Loucy (cell line): Measurements from ENCODE around the gene HOXA2.

ENCODE experiments used
- H2AFZ ChIP-seq: fragments of 200-600 bp; sonication (generic); 2 replicates; pipeline ENCODE4 v1.6.0; 2016; ENCODE audit warnings: antibody characterized with exemption, mild to moderate bottlenecking, low read length, moderate library complexity
- H3F3A ChIP-seq: fragments of 200-600 bp; 2 replicates; pipeline ENCODE4 v1.6.0; 2016; ENCODE audit warnings: antibody characterized with exemption, low read depth, mild to moderate bottlenecking
- H3K27me3 ChIP-seq: fragments of 200-600 bp; sonication (generic); 2 replicates; pipeline ENCODE4 v1.6.1; 2014; ENCODE audit warnings: low read length, mild to moderate bottlenecking; ENCODE audit not compliant: insufficient read depth, poor library complexity, severe bottlenecking
- H3K36me3 ChIP-seq: fragments of 200-600 bp; sonication (generic); 2 replicates; pipeline ENCODE4 v1.6.1; 2016; ENCODE audit warnings: low read length; ENCODE audit not compliant: insufficient read depth
- H3K4me1 ChIP-seq: fragments of 200-600 bp; sonication (generic); 2 replicates; pipeline ENCODE4 v1.5.1; 2014; ENCODE audit warnings: low read length, mild to moderate bottlenecking; ENCODE audit not compliant: insufficient read depth, poor library complexity, severe bottlenecking
- H3K4me2 ChIP-seq: fragments of 200-600 bp; sonication (generic); 2 replicates; pipeline ENCODE4 v1.6.0; 2014; ENCODE audit warnings: antibody characterized with exemption, low read length, low read depth, mild to moderate bottlenecking; ENCODE audit not compliant: poor library complexity, severe bottlenecking
- H3K4me3 ChIP-seq: fragments of 200-600 bp; sonication (generic); 2 replicates; pipeline ENCODE4 v1.5.1; 2014; ENCODE audit warnings: low read length, mild to moderate bottlenecking, mixed read lengths; ENCODE audit not compliant: poor library complexity, severe bottlenecking
- H3K79me2 ChIP-seq: fragments of 200-600 bp; sonication (generic); 2 replicates; pipeline ENCODE4 v1.6.1; 2014; ENCODE audit warnings: low read length; ENCODE audit not compliant: insufficient read depth
- H3K9ac ChIP-seq: fragments of 200-600 bp; sonication (generic); 2 replicates; pipeline ENCODE4 v1.6.0; 2014; ENCODE audit warnings: mild to moderate bottlenecking, low read depth, low read length, moderate library complexity; ENCODE audit not compliant: poor library complexity, severe bottlenecking
- H3K9me2 ChIP-seq: fragments of 200-600 bp; sonication (generic); replicated peaks from 2 replicates; pipeline ENCODE4 v1.6.1; 2016; ENCODE audit warnings: low read depth, low read length, mixed read lengths
- H3K9me3 ChIP-seq: fragments of 200-600 bp; sonication (generic); 2 replicates; pipeline ENCODE4 v1.6.1; 2014; ENCODE audit warnings: mild to moderate bottlenecking, antibody characterized with exemption, low read length, low read depth; ENCODE audit not compliant: insufficient read depth
- H4K20me1 ChIP-seq: fragments of 200-600 bp; sonication (generic); 2 replicates; pipeline ENCODE4 v1.6.0; 2014; ENCODE audit warnings: antibody characterized with exemption, low read length, mild to moderate bottlenecking; ENCODE audit not compliant: insufficient read depth, poor library complexity, severe bottlenecking
- CTCF ChIP-seq: fragments of 200-600 bp; sonication (generic); conservative IDR thresholded peaks from 2 replicates; pipeline ENCODE4 v1.5.1; 2014; ENCODE audit warnings: mild to moderate bottlenecking, antibody characterized with exemption, low read length
- EZH2phosphoT487 ChIP-seq: fragments of 200-600 bp; IDR thresholded peaks from 2 replicates; pipeline ENCODE4 v1.6.1; 2018; ENCODE audit warnings: antibody characterized with exemption, mild to moderate bottlenecking, moderate library complexity, borderline replicate concordance

Gene HOXA2

GRCh38 chr7:27095897-27096767, 6.4 kb downstream of the HOXA2 start, which contains the start of gene HOXA1:
HOXA1 (minus strand) TSS chr7:27096000; CDS start chr7:27095912, 88 bp downstream.
- no peaks in the 10 kb centered on the region for H3K9me3 ChIP-seq
- H4K20me1 ChIP-seq: peaks cover 17% of the 10 kb centered on the region
- no peaks in the 10 kb centered on the region for H3K27me3 ChIP-seq
- peaks cover 70% of the 10 kb centered on the region for H3K79me2 ChIP-seq
- TF ChIP-seq EZH2phosphoT487 (no peak), CTCF (no peak; the same call in 1 of the 2 replicates)
- peaks cover 58% of the 10 kb centered on the region for H3K4me1 ChIP-seq
- H3K9ac ChIP-seq: peak within 1 kb of the TSS; percentile 87
- H3K36me3 ChIP-seq: no peaks in the 10 kb centered on the region
- H3K9me2 ChIP-seq: no peaks in the 10 kb centered on the region
- H3K4me2 ChIP-seq: peak within 1 kb of the TSS; percentile 95
- H3K4me3 ChIP-seq: peak within 1 kb of the TSS; percentile 88
- peak within 1 kb of the TSS; percentile 89 for H2AFZ ChIP-seq
- H3F3A ChIP-seq: no peaks in the 10 kb centered on the region

- H3K79me2 ChIP-seq: peaks cover 62% of the 10 kb centered on the region
- peaks cover 58% of the 10 kb centered on the region for H3K4me1 ChIP-seq
- no peaks in the 10 kb centered on the region for H3K9me3 ChIP-seq
- H2AFZ ChIP-seq: peak overlapping the region; percentile 89
- H3K9ac ChIP-seq: peak overlapping the region; percentile 76
- H3K9me2 ChIP-seq: no peaks in the 10 kb centered on the region
- peaks cover 17% of the 10 kb centered on the region for H4K20me1 ChIP-seq
- H3K4me2 ChIP-seq: peak overlapping the region; percentile 89
- no peaks in the 10 kb centered on the region for H3K36me3 ChIP-seq
- H3K27me3 ChIP-seq: no peaks in the 10 kb centered on the region
- peak overlapping the region; percentile 88 for H3K4me3 ChIP-seq
- TF ChIP-seq EZH2phosphoT487: no peak
- no peak for TF ChIP-seq CTCF
- H3F3A ChIP-seq: no peaks in the 10 kb centered on the region
Observed at GRCh38 chr7:27095050-27095896, 7.2 kb downstream of the HOXA2 start.

GRCh38 chr7:27094304-27095049, 8.0 kb downstream of the HOXA2 start:
- peaks cover 17% of the 10 kb centered on the region for H4K20me1 ChIP-seq
- no peaks in the 10 kb centered on the region for H3K9me3 ChIP-seq
- H2AFZ ChIP-seq: no peak overlapping the region
- H3K27me3 ChIP-seq: no peaks in the 10 kb centered on the region
- peak overlapping the region; percentile 76 for H3K9ac ChIP-seq
- H3K36me3 ChIP-seq: no peaks in the 10 kb centered on the region
- peak overlapping the region; percentile 89 for H3K4me2 ChIP-seq
- peaks cover 54% of the 10 kb centered on the region for H3K79me2 ChIP-seq
- H3F3A ChIP-seq: no peaks in the 10 kb centered on the region
- peak overlapping the region; percentile 88 for H3K4me3 ChIP-seq
- no peaks in the 10 kb centered on the region for H3K9me2 ChIP-seq
- H3K4me1 ChIP-seq: peaks cover 58% of the 10 kb centered on the region
- no peak for TF ChIP-seq CTCF
- no peak for TF ChIP-seq EZH2phosphoT487
